Body of pancreas (tissue), 4 donors: ENCODE data around the gene DYNLRB2. TPM values are rescaled to one million over a fixed set of nuclear protein-coding genes. Genes with fewer than 3 reads are reported as not detected.

ENCODE experiments used
- ATAC-seq: fragments of 150-250 bp; one replicate; pipeline ENCODE4 v1.9.1; 2016
- DNase-seq, 4 donors: peaks; one replicate each; pipeline ENCODE4 v3.0.0-alpha.2; 2019
- H3K27ac ChIP-seq, 4 donors: fragments of 200-600 bp; sonication (generic); 1 replicate in 3 of 4; 2 replicates in 1 of 4; pipeline versions ENCODE4 v1.5.1 to v1.6.1; 2016 to 2019; ENCODE audit warnings: mild to moderate bottlenecking in 1 of 4, mixed read lengths in 1 of 4, moderate library complexity in 1 of 4
- H3K27me3 ChIP-seq, 2 donors: fragments of 200-600 bp; sonication (generic); one replicate each; pipeline ENCODE4 v1.6.0; 2016; ENCODE audit warnings: mild to moderate bottlenecking in 1 of 2
- H3K36me3 ChIP-seq, 2 donors: fragments of 200-600 bp; sonication (generic); replicated peaks in 1 of 2; 2 replicates each; pipeline ENCODE4 v1.5.1; 2016; ENCODE audit warnings: low read depth in 2 of 2; ENCODE audit not compliant: insufficient read depth in 1 of 2
- H3K4me1 ChIP-seq: fragments of 200-600 bp; sonication (generic); one replicate; pipeline ENCODE4 v1.6.0; 2016
- H3K4me3 ChIP-seq, 2 donors: fragments of 200-600 bp; sonication (generic); 1 replicate in 1 of 2; 2 replicates in 1 of 2; pipeline ENCODE4 v1.5.1; 2016 to 2019
- H3K9me3 ChIP-seq, 3 donors: fragments of 200-600 bp; sonication (generic); 1 replicate in 2 of 3; 2 replicates in 1 of 3; pipeline ENCODE4 v1.5.1; 2016
- POLR2A ChIP-seq, 3 donors: fragments of 450-650 bp; IDR thresholded peaks; one replicate each; pipeline ENCODE4 v1.6.1; 2016; ENCODE audit warnings: antibody characterized with exemption in 3 of 3, mild to moderate bottlenecking in 2 of 3
- WGBS, 2 donors: methylation state at CpG; one replicate each; pipeline ENCODE4 v1.1.5; 2017; 5-methylcytosine and 5-hydroxymethylcytosine counted together
- intact Hi-C: fragments of 100-400 bp; cut with DNase I; formaldehyde crosslinking; loops from one replicate; pipeline ENCODE4 v1.15.1; 2023
- total RNA-seq, 2 donors: library from RNA; depleted of rRNA; stranded (reverse); fragments of >200 nt; gene quantifications; one replicate each; pipeline ENCODE4 v1.1.0, GENCODE V29; 2016
- TF ChIP-seq, protein P1 (sequence below), 7 experiments: fragments of 450-650 bp in 4 of 7; fragments of 200-600 bp in 3 of 7; sonication (generic) in 3 of 7; IDR thresholded peaks; one replicate each; pipeline ENCODE4 v1.5.1; 2016 to 2019; ENCODE audit warnings: antibody characterized with exemption in 7 of 7

DYNLRB2 gene
- total RNA-seq, 2 donors from 2014 or later: not detected

- DNase-seq (no peak), ATAC-seq (no peak)
- Histone ChIP-seq H3K9me3 (no peaks in the 10 kb centered on the region), H3K4me1 (peaks cover 13% of the 10 kb centered on the region), H3K27me3 (no peaks in the 10 kb centered on the region), H3K4me3 (no peak overlapping the region), H3K27ac (no peak overlapping the region), H3K36me3 (no peaks in the 10 kb centered on the region)
- TF ChIP-seq, protein P1, sequence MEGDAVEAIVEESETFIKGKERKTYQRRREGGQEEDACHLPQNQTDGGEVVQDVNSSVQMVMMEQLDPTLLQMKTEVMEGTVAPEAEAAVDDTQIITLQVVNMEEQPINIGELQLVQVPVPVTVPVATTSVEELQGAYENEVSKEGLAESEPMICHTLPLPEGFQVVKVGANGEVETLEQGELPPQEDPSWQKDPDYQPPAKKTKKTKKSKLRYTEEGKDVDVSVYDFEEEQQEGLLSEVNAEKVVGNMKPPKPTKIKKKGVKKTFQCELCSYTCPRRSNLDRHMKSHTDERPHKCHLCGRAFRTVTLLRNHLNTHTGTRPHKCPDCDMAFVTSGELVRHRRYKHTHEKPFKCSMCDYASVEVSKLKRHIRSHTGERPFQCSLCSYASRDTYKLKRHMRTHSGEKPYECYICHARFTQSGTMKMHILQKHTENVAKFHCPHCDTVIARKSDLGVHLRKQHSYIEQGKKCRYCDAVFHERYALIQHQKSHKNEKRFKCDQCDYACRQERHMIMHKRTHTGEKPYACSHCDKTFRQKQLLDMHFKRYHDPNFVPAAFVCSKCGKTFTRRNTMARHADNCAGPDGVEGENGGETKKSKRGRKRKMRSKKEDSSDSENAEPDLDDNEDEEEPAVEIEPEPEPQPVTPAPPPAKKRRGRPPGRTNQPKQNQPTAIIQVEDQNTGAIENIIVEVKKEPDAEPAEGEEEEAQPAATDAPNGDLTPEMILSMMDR (IDR thresholded peaks at IDR 0.05): no peak
- TF ChIP-seq POLR2A (IDR thresholded peaks at IDR 0.05): no peak
- intact Hi-C loops: no loop called here
- WGBS, 2 donors: 64 to 68% methylated on average over 6 of the region's 6 CpGs
These were observed 3.5 kb downstream of the DYNLRB2 start for GRCh38 chr16:80544326-80544725.

DNA sequence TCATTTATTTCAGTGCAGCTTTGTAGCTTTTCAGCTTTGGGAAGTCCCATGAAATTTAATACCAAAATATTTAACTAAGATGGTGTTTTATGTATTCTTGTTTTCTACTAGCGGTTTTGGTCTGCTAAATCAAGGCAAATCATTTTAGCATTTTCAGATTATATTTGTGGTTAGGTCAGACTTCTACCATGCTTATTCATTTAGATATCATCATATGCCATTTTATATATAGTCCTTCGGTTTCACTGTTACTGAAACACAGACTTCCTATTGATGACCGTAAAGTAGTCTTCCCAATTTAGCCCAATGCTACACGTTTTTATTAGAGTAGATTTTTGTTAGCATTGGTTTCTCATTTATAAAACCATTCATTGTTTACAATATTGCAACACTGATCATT is 5.5 kb downstream of the DYNLRB2 start:
- Histone ChIP-seq H3K36me3 (no peaks in the 10 kb centered on the region), H3K4me1 (peaks cover 2% of the 10 kb centered on the region), H3K27ac (no peak overlapping the region), H3K27me3 (no peaks in the 10 kb centered on the region), H3K4me3 (no peak overlapping the region), H3K9me3 (no peaks in the 10 kb centered on the region)
- intact Hi-C loops: no loop called here
- 68 to 73% methylated on average over 4 of the region's 4 CpGs for WGBS, 2 donors
- TF ChIP-seq, protein P1 (IDR thresholded peaks at IDR 0.05): no peak
- no peak for TF ChIP-seq POLR2A (IDR thresholded peaks at IDR 0.05)
- no peak for ATAC-seq
- no peak for DNase-seq

DNA sequence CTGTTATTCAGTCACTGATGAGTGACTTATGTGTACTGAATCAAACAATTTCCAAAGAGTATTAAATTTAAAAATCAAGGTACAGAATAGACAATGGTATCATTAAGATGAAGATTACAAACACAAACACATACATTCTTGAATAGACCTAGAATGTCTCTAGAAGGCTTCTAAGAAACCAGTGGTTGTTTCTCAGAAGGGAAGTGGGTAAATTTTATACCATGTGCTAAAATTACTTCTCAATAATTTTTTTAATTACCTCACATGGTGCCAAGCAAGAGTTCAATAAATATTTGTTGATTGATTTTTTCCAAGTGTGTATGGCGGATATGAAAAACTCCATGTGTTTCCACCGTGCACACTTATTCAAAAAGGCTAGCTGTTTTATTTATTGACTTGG is 6.4 kb downstream of the DYNLRB2 start:
- no peaks in the 10 kb centered on the region for H3K4me1 ChIP-seq
- ATAC-seq (no peak), DNase-seq (no peak)
- H3K36me3 ChIP-seq: no peaks in the 10 kb centered on the region
- WGBS, 2 donors: 52 to 56% methylated on average over 2 of the region's 2 CpGs
- intact Hi-C loops: no loop called here
- TF ChIP-seq, protein P1 (IDR thresholded peaks at IDR 0.05): no peak
- no peak overlapping the region for H3K4me3 ChIP-seq
- H3K27me3 ChIP-seq: no peaks in the 10 kb centered on the region
- no peaks in the 10 kb centered on the region for H3K9me3 ChIP-seq
- no peak overlapping the region for H3K27ac ChIP-seq

- TF ChIP-seq, protein P1 (IDR thresholded peaks at IDR 0.05): no peak
- TF ChIP-seq POLR2A (IDR thresholded peaks at IDR 0.05): no peak
- H3K27ac ChIP-seq: no peak overlapping the region
- H3K4me3 ChIP-seq: no peak overlapping the region
- DNase-seq (no peak), ATAC-seq (no peak)
- intact Hi-C loops: no loop called here
- WGBS, 2 donors: 43 to 52% methylated on average over 5 of the region's 5 CpGs
- no peaks in the 10 kb centered on the region for H3K4me1 ChIP-seq
- no peaks in the 10 kb centered on the region for H3K36me3 ChIP-seq
- H3K9me3 ChIP-seq: no peaks in the 10 kb centered on the region
- H3K27me3 ChIP-seq: no peaks in the 10 kb centered on the region
These were observed 11.5 kb downstream of the DYNLRB2 start for GRCh38 chr16:80552277-80552676.

DNA sequence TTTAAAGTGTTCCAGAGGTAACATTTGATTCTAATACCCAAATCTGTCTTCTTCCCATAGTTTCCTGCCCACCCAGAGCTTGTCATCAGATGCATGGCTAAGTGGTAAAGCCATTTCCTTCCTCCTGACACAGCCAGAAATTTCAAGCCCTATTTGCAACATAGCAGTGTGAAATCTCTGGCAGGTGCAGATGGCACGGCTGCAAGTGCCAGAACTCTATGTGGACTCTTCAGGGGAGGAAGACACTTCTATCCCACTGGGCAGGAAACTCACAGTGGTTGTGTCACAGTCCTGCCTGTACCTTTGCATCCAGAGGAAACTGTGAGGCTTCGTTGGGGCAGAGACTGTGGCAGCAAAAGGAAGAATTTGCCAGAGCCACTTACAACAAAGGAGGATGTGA is 13.2 kb downstream of the DYNLRB2 start:
- TF ChIP-seq, protein P1 (IDR thresholded peaks at IDR 0.05): no peak
- no peak for TF ChIP-seq POLR2A (IDR thresholded peaks at IDR 0.05)
- Histone ChIP-seq H3K9me3 (no peaks in the 10 kb centered on the region), H3K4me1 (no peaks in the 10 kb centered on the region), H3K27ac (no peak overlapping the region), H3K4me3 (no peak overlapping the region), H3K36me3 (no peaks in the 10 kb centered on the region), H3K27me3 (no peaks in the 10 kb centered on the region)
- no peak for DNase-seq
- intact Hi-C loops: no loop called here
- WGBS, 2 donors: 25 to 29% methylated on average over 2 of the region's 2 CpGs
- no peak for ATAC-seq
